PC-3 (cell line): Measurements from ENCODE around the gene C1orf210.

ENCODE experiments used
- EZH2 ChIP-seq: fragments of 300-600 bp; sonication (generic); IDR thresholded peaks from one replicate; pipeline ENCODE4 v1.6.1; 2017; ENCODE audit warnings: antibody characterized with exemption, mild to moderate bottlenecking, low read length; ENCODE audit not compliant: unreplicated experiment
- EZH2phosphoT487 ChIP-seq: fragments of 300-600 bp; sonication (generic); IDR thresholded peaks from 2 replicates; pipeline ENCODE4 v1.6.1; 2018; ENCODE audit warnings: mild to moderate bottlenecking, antibody characterized with exemption, low read length, borderline replicate concordance

DNA sequence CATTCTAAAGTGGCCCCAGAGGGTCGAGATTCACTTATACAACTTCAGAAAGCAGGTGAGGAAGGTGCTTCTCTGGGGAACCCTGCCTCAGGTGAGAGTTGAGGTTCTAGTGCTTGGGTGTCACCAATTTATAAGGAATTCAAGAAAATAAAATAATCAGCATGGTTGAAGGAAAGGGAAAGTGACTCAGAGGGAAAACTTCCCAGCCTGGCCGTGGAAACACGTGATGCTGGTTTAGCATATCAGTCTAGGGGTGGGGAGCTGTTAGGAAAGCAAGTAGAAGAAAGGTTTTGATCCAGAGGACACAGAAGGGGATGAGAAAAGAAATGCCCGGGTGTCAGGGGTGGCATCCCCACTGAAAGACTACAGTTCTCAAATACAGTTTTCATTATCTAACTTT lies 53.3 kb downstream of the C1orf210 start:
- TF ChIP-seq EZH2phosphoT487 (no peak), EZH2 (no peak)
